OCI-LY7 (cell line): ENCODE data around the gene GDPD4. TPM values are rescaled to one million over a fixed set of nuclear protein-coding genes. Genes with fewer than 3 reads are reported as not detected.

ENCODE experiments used
- BruUV-seq: library from RNA; stranded (reverse); fragments of 400-500 nt; replicated peaks from 2 replicates; lab custom pipeline; 2021; lab: Mats Ljungman, UMichigan
- CTCF ChIA-PET: fragments of 300-600 bp; sonication (Branson Sonifier 250); formaldehyde crosslinking; loops from one replicate; lab custom pipeline; 2022; ENCODE audit warnings: antibody characterized with exemption; ENCODE audit not compliant: unreplicated experiment; lab: Charles Lee
- POLR2A ChIA-PET: fragments of 300-600 bp; sonication (Branson Sonifier 250); formaldehyde crosslinking; loops from one replicate; lab custom pipeline; 2022; ENCODE audit warnings: antibody characterized with exemption; lab: Charles Lee
- DNase-seq: peaks from one replicate; pipeline ENCODE4 v3.0.0-alpha.2; 2015; ENCODE audit warnings: low spot score
- H2AFZ ChIP-seq: fragments of 200-600 bp; sonication (generic), shearing (Covaris generic); 2 replicates; pipeline ENCODE4 v1.6.1; 2014; ENCODE audit warnings: mild to moderate bottlenecking, antibody characterized with exemption, low read length, moderate library complexity
- H3K27ac ChIP-seq: fragments of 200-600 bp; sonication (generic); 2 replicates; pipeline ENCODE4 v1.5.1; 2014; ENCODE audit warnings: mixed run types, low read depth, mild to moderate bottlenecking, moderate library complexity, low read length, inconsistent platforms; ENCODE audit not compliant: poor library complexity, severe bottlenecking
- H3K36me3 ChIP-seq: fragments of 200-600 bp; sonication (generic); 2 replicates; pipeline ENCODE4 v1.6.1; 2014; ENCODE audit warnings: mild to moderate bottlenecking, antibody characterized with exemption, low read length, moderate library complexity, mixed read lengths; ENCODE audit not compliant: insufficient read depth
- H3K4me1 ChIP-seq: fragments of 200-600 bp; sonication (generic); 2 replicates; pipeline ENCODE4 v1.5.1; 2014; ENCODE audit warnings: mild to moderate bottlenecking, low read length; ENCODE audit not compliant: insufficient read depth, poor library complexity, severe bottlenecking
- H3K4me2 ChIP-seq: fragments of 200-600 bp; sonication (generic); 2 replicates; pipeline ENCODE4 v1.6.1; 2014; ENCODE audit warnings: mild to moderate bottlenecking, low read length
- H3K4me3 ChIP-seq: fragments of 200-600 bp; sonication (generic); 2 replicates; pipeline ENCODE4 v1.5.1; 2014; ENCODE audit warnings: mild to moderate bottlenecking, low read depth, low read length; ENCODE audit not compliant: poor library complexity, severe bottlenecking
- H3K79me2 ChIP-seq: fragments of 200-600 bp; sonication (generic); 2 replicates; pipeline ENCODE4 v1.6.1; 2016; ENCODE audit warnings: low read depth, mild to moderate bottlenecking, low read length, moderate library complexity, mixed read lengths; ENCODE audit not compliant: insufficient read depth
- H3K9me2 ChIP-seq: fragments of 200-600 bp; sonication (generic); 2 replicates; pipeline ENCODE4 v1.6.1; 2016; ENCODE audit warnings: mild to moderate bottlenecking, low read length, mixed read lengths; ENCODE audit not compliant: insufficient read depth
- H3K9me3 ChIP-seq: fragments of 200-600 bp; sonication (generic); 2 replicates; pipeline ENCODE4 v1.6.1; 2014; ENCODE audit warnings: mild to moderate bottlenecking, mixed run types, low read length, mixed read lengths
- H4K20me1 ChIP-seq: fragments of 200-600 bp; sonication (generic); 2 replicates; pipeline ENCODE4 v1.6.1; 2014; ENCODE audit warnings: mild to moderate bottlenecking, antibody characterized with exemption, low read length, moderate library complexity, mixed read lengths; ENCODE audit not compliant: insufficient read depth
- EZH2phosphoT487 ChIP-seq: fragments of 200-600 bp; sonication (generic); IDR thresholded peaks from 2 replicates; pipeline ENCODE4 v1.6.1; 2018; ENCODE audit warnings: low read depth, borderline replicate concordance, mild to moderate bottlenecking, mixed run types, antibody characterized with exemption, low read length, moderate library complexity, mixed read lengths
- intact Hi-C: fragments of 100-400 bp; cut with micrococcal nuclease; formaldehyde crosslinking; loops from one replicate; pipeline ENCODE4 v1.10.0; 2022; ENCODE audit not compliant: unreplicated experiment
- total RNA-seq, 2 experiments: library from RNA; depleted of rRNA in 1 of 2; stranded (reverse); fragments of >200 nt in 1 of 2; shearing (Covaris generic) in 1 of 2; gene quantifications; 2 replicates each; pipeline ENCODE4 v1.2.3, GENCODE V29; 2014 to 2022
- TF ChIP-seq, protein P1 (sequence below): fragments of 200-600 bp; sonication (generic); conservative IDR thresholded peaks from 2 replicates; pipeline ENCODE4 v1.5.1; 2014; ENCODE audit warnings: mild to moderate bottlenecking, antibody characterized with exemption, low read length, moderate library complexity, mixed read lengths

Gene GDPD4
- total RNA-seq, 2 experiments from 2014 or later = not detected

DNA sequence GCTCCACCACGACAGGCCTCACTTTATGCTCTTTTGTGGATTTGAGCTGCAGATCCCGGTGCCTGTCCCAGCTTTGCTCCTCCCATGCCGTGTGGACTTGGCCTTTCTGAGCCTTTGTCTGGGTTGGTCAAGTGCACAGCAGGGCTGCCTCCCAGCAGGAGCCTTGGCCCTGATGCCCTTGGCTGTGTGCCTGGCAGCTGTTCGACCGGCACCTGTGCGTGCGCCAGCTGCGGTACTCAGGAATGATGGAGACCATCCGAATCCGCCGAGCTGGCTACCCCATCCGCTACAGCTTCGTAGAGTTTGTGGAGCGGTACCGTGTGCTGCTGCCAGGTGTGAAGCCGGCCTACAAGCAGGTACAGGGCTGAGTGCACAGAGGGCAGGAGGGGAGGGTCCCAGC lies 126.9 kb downstream of the GDPD4 start:
- Histone ChIP-seq H3K4me3 (no peak overlapping the region), H3K9me3 (no peaks in the 10 kb centered on the region), H2AFZ (no peak overlapping the region), H3K4me2 (no peak overlapping the region), H3K36me3 (no peaks in the 10 kb centered on the region), H3K79me2 (no peaks in the 10 kb centered on the region), H3K9me2 (no peaks in the 10 kb centered on the region), H3K4me1 (peaks cover 6% of the 10 kb centered on the region), H3K27ac (no peak overlapping the region), H4K20me1 (no peaks in the 10 kb centered on the region)
- DNase-seq = no peak
- BruUV-seq = no TSS peak
- ChIA-PET POLR2A (no interaction called here), CTCF (no interaction called here)
- intact Hi-C loops = no loop called here
- no peak for TF ChIP-seq EZH2phosphoT487
- TF ChIP-seq, protein P1, sequence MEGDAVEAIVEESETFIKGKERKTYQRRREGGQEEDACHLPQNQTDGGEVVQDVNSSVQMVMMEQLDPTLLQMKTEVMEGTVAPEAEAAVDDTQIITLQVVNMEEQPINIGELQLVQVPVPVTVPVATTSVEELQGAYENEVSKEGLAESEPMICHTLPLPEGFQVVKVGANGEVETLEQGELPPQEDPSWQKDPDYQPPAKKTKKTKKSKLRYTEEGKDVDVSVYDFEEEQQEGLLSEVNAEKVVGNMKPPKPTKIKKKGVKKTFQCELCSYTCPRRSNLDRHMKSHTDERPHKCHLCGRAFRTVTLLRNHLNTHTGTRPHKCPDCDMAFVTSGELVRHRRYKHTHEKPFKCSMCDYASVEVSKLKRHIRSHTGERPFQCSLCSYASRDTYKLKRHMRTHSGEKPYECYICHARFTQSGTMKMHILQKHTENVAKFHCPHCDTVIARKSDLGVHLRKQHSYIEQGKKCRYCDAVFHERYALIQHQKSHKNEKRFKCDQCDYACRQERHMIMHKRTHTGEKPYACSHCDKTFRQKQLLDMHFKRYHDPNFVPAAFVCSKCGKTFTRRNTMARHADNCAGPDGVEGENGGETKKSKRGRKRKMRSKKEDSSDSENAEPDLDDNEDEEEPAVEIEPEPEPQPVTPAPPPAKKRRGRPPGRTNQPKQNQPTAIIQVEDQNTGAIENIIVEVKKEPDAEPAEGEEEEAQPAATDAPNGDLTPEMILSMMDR = no peak

DNA sequence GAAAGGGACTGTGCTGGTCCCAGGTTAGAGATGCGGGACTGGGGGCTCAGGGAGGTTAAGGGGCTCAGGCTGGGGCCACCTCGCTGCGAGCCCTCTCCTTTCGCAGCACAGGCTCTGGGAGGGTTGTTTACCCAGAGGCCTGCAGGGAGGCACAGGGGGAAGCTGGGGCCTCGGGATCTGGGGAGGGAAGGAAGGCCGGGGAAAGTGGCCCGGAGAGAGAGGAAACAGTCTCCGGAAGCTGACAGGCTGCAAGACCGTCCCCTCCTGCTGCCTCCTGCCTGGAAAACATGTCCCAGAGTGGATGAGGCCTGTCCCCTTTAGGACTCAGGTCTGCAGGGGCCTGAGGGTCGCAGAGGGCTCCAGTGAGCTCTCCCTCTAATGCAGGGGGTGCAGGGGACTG lies 128.0 kb downstream of the GDPD4 start:
- no peaks in the 10 kb centered on the region for H3K36me3 ChIP-seq
- H2AFZ ChIP-seq = no peak overlapping the region
- H3K27ac ChIP-seq = no peak overlapping the region
- TF ChIP-seq, protein P1 = no peak
- no peak for TF ChIP-seq EZH2phosphoT487
- no peaks in the 10 kb centered on the region for H3K9me3 ChIP-seq
- no peaks in the 10 kb centered on the region for H4K20me1 ChIP-seq
- H3K4me1 ChIP-seq = peaks cover 6% of the 10 kb centered on the region
- CTCF ChIA-PET = no interaction called here
- POLR2A ChIA-PET = no interaction called here
- H3K79me2 ChIP-seq = no peaks in the 10 kb centered on the region
- no peak for DNase-seq
- H3K4me3 ChIP-seq = no peak overlapping the region
- no peak overlapping the region for H3K4me2 ChIP-seq
- no TSS peak for BruUV-seq
- H3K9me2 ChIP-seq = no peaks in the 10 kb centered on the region
- intact Hi-C loops = no loop called here

DNA sequence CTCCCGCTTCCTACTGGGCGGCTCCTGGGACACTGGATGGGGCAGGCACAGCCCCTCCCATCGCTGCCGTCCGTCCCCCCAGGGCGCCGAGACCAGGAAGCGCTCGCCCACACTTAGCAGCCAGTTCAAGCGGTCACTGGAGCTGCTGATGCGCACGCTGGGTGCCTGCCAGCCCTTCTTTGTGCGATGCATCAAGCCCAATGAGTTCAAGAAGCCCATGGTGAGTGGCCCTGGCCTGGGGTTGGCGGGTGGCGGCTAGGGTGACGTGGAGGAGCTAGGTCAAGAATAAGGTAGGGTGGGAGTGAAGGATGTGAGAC lies 128.9 kb downstream of the GDPD4 start:
- intact Hi-C loops = no loop called here
- Histone ChIP-seq H3K4me1 (peaks cover 6% of the 10 kb centered on the region), H3K9me3 (no peaks in the 10 kb centered on the region), H3K4me3 (no peak overlapping the region), H3K4me2 (no peak overlapping the region), H3K9me2 (no peaks in the 10 kb centered on the region), H3K36me3 (no peaks in the 10 kb centered on the region), H3K79me2 (no peaks in the 10 kb centered on the region), H4K20me1 (no peaks in the 10 kb centered on the region), H3K27ac (no peak overlapping the region), H2AFZ (no peak overlapping the region)
- no peak for TF ChIP-seq EZH2phosphoT487
- TF ChIP-seq, protein P1 = no peak
- no TSS peak for BruUV-seq
- DNase-seq = no peak
- ChIA-PET CTCF (no interaction called here), POLR2A (no interaction called here)
